Measurements from ENCODE around the gene CYB5R2.

CYB5R2 gene

DNA sequence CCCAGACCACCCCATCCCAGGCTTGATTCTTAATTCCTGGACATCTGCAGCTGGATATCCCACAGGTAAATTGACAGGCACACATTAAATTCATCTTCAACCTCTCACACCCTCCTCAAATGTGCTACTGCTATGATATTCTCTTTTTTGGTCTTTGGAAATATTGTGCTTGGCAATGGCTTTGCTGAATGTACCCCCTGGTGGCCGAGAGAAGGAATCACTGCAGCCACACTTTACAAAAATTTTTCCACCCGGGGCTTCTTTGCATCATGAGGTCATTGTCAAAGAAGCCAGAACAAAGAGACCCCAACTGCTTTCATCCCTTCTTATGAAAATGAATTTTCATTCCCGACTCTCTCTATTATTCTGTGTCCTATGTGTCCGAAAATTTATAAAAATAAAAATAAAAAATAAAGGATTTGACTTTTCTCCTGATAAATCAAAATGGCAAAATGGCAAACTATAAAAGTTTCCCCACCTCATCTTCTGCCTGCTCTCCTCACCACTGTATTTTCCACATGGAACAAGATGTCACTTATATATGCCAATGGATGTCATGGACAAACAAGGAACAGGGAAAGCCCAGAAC is 15.0 kb upstream of the CYB5R2 start:
- H3K4me1 ChIP-seq, result peaks cover 15% of the 10 kb centered on the region
- TF ChIP-seq, protein P1, sequence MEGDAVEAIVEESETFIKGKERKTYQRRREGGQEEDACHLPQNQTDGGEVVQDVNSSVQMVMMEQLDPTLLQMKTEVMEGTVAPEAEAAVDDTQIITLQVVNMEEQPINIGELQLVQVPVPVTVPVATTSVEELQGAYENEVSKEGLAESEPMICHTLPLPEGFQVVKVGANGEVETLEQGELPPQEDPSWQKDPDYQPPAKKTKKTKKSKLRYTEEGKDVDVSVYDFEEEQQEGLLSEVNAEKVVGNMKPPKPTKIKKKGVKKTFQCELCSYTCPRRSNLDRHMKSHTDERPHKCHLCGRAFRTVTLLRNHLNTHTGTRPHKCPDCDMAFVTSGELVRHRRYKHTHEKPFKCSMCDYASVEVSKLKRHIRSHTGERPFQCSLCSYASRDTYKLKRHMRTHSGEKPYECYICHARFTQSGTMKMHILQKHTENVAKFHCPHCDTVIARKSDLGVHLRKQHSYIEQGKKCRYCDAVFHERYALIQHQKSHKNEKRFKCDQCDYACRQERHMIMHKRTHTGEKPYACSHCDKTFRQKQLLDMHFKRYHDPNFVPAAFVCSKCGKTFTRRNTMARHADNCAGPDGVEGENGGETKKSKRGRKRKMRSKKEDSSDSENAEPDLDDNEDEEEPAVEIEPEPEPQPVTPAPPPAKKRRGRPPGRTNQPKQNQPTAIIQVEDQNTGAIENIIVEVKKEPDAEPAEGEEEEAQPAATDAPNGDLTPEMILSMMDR (IDR thresholded peaks at IDR 0.05), result peak; percentile 70
- no peak overlapping the region for H3K4me2 ChIP-seq (ENCODE audit: low read length)
- H2AFZ ChIP-seq, result no peak overlapping the region
- no peaks in the 10 kb centered on the region for H3K27me3 ChIP-seq (ENCODE audit: control insufficient read depth, insufficient read depth, low read length)
- peak overlapping the region; percentile 57 for H3K27ac ChIP-seq
- no peak overlapping the region for H3K4me3 ChIP-seq (ENCODE audit: low read depth, low read length)
- no peak overlapping the region for H3K9ac ChIP-seq
- no peaks in the 10 kb centered on the region for H3K79me2 ChIP-seq
- no peaks in the 10 kb centered on the region for H3K9me3 ChIP-seq (ENCODE audit: control insufficient read depth, low read length)
- H3K36me3 ChIP-seq (ENCODE audit: control insufficient read depth, insufficient read depth, low read length), result no peaks in the 10 kb centered on the region

DNA sequence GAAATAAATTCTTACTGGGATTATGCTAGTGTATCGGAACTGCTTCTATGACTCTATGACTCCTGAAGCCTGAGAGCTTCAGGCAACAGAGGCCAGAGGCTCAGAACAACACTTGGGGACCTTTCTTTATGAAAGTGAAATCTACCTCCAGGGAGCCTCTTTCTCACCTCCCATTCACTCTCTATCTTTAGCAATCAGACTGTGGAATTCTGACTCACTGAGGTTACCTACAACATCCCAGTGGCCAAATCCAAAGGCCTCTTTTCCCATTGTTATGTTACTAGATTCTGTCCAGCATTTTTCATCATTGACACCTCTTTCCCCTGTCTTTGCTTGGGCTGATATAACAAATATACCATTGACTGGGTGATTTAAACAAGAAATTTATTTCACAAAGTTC is 14.1 kb upstream of the CYB5R2 start:
- Histone ChIP-seq H3K4me2 (ENCODE audit: low read length) (no peak overlapping the region), H2AFZ (peak overlapping the region; percentile 22), H3K9me3 (ENCODE audit: control insufficient read depth, low read length) (no peaks in the 10 kb centered on the region), H3K79me2 (no peaks in the 10 kb centered on the region), H3K4me1 (peaks cover 9% of the 10 kb centered on the region), H3K27me3 (ENCODE audit: control insufficient read depth, insufficient read depth, low read length) (no peaks in the 10 kb centered on the region), H3K27ac (no peak overlapping the region), H3K36me3 (ENCODE audit: control insufficient read depth, insufficient read depth, low read length) (no peaks in the 10 kb centered on the region), H3K4me3 (ENCODE audit: low read depth, low read length) (no peak overlapping the region), H3K9ac (no peak overlapping the region)
- TF ChIP-seq, protein P1 (IDR thresholded peaks at IDR 0.05), result no peak

DNA sequence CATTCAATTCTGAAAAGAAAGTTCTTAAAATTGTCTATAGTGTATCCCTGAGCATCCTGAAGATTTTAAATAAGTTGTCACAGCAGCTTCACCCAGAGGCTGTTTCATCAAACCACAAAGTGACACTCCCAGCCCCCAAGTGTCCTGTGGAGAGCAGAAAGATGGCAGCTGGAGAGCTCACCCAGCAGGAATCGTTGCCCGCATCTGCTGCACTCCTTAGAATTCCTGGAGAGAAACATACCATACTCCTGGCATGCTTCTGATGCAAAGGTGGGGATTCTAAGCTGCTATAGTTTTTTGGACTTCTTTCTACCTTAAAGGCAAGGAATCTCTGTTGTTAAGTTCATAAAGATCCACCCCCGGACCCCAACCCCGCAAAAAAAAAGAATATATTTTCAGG is 13.5 kb upstream of the CYB5R2 start:
- Histone ChIP-seq H3K36me3 (ENCODE audit: control insufficient read depth, insufficient read depth, low read length) (no peaks in the 10 kb centered on the region), H3K27me3 (ENCODE audit: control insufficient read depth, insufficient read depth, low read length) (no peaks in the 10 kb centered on the region), H3K79me2 (no peaks in the 10 kb centered on the region), H2AFZ (no peak overlapping the region), H3K9me3 (ENCODE audit: control insufficient read depth, low read length) (no peaks in the 10 kb centered on the region), H3K4me1 (peaks cover 6% of the 10 kb centered on the region), H3K9ac (no peak overlapping the region), H3K4me2 (ENCODE audit: low read length) (no peak overlapping the region), H3K4me3 (ENCODE audit: low read depth, low read length) (no peak overlapping the region), H3K27ac (peak overlapping the region; percentile 7)
- TF ChIP-seq, protein P1 (IDR thresholded peaks at IDR 0.05), result no peak

DNA sequence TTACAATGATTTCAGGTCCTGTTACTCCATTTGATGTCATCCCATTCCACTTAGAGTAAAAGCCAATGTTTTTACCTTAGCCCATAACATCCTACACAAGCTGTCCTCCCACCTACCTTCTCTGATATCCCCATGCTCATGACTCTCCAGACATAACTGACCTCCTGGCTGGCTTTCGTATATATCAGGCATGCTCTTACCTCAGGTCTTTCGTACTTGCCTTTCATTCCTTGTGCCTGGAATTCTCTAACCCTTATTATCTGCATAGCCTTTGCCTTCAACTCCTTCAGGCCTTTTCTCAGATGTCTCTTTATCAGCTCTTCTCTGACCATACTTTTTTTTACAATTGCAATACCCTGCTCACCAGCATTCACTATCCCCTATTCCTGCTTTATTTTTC is 10.3 kb upstream of the CYB5R2 start:
- Histone ChIP-seq H3K4me3 (ENCODE audit: low read depth, low read length) (no peak overlapping the region), H3K9me3 (ENCODE audit: control insufficient read depth, low read length) (no peaks in the 10 kb centered on the region), H3K4me2 (ENCODE audit: low read length) (no peak overlapping the region), H3K4me1 (peaks cover 3% of the 10 kb centered on the region), H3K79me2 (no peaks in the 10 kb centered on the region), H3K27ac (no peak overlapping the region), H3K9ac (no peak overlapping the region), H3K36me3 (ENCODE audit: control insufficient read depth, insufficient read depth, low read length) (no peaks in the 10 kb centered on the region), H2AFZ (no peak overlapping the region), H3K27me3 (ENCODE audit: control insufficient read depth, insufficient read depth, low read length) (no peaks in the 10 kb centered on the region)
- TF ChIP-seq, protein P1 (IDR thresholded peaks at IDR 0.05), result no peak

DNA sequence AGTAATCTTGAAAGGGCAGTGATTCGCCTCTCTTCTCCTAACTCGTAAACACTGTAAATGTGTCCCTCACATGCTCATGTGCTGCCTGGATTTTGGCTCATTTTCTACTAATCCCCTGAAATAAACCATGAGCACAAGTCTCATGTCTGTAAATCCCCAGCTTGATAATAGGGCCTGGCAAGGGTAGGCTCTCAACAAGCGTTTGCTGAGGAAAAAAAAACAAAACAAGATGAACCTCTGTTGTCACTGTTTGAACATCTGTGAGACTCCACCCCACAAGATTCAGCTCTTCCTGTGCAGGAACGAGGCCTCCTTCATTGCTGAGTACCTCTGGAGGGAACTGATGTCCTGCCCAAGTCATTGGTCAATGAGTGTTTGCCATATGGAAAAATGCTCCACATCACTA is 4.5 kb upstream of the CYB5R2 start:
- no peak overlapping the region for H3K27ac ChIP-seq
- H3K79me2 ChIP-seq, result no peaks in the 10 kb centered on the region
- H3K4me2 ChIP-seq (ENCODE audit: low read length), result no peak overlapping the region
- no peaks in the 10 kb centered on the region for H3K9me3 ChIP-seq (ENCODE audit: control insufficient read depth, low read length)
- no peak overlapping the region for H2AFZ ChIP-seq
- H3K9ac ChIP-seq, result no peak overlapping the region
- H3K27me3 ChIP-seq (ENCODE audit: control insufficient read depth, insufficient read depth, low read length), result no peaks in the 10 kb centered on the region
- H3K4me3 ChIP-seq (ENCODE audit: low read depth, low read length), result no peak overlapping the region
- no peaks in the 10 kb centered on the region for H3K36me3 ChIP-seq (ENCODE audit: control insufficient read depth, insufficient read depth, low read length)
- TF ChIP-seq, protein P1 (IDR thresholded peaks at IDR 0.05), result no peak
- peaks cover 2% of the 10 kb centered on the region for H3K4me1 ChIP-seq
